Muscle of arm (tissue), 12 donors: ENCODE measurements around the gene MYL6. TPM values are rescaled to one million over a fixed set of nuclear protein-coding genes. Genes with fewer than 3 reads are reported as not detected.

Experiments
- polyA plus RNA-seq, 12 donors: library from polyadenylated mRNA; unstranded; fragments of 120-200 nt; gene quantifications; one replicate each; pipeline ENCODE4 v1.2.1, GENCODE V29; 2013; ENCODE audit not compliant: insufficient read length in 12 of 12

Gene MYL6
- polyA plus RNA-seq, 12 donors: 1,137 to 1,762 (median 1,374) TPM; not detected in 1

Other genes with a start within 250 kb of the MYL6 start
- 10 to 100 TPM in 11 of 12 donors, not detected in 1; 18.2 to 35.9 (median 21.8) TPM for gene PYM1, start 230.5 kb upstream of the MYL6 start, polyA plus RNA-seq
- 100 to 1,000 TPM in 1 of 12 donors, 10 to 100 TPM in 9, not detected in 2; 10.1 to 108 (median 15.3) TPM for gene DGKA, start 227.2 kb upstream of the MYL6 start, polyA plus RNA-seq
- 10 to 100 TPM in 3 of 12 donors, 1 to 10 TPM in 4, under 1 TPM in 3, not detected in 2; 0.58 to 51.6 (median 1.9) TPM for gene PMEL, start 192.3 kb upstream of the MYL6 start, polyA plus RNA-seq
- 10 to 100 TPM in 11 of 12 donors, not detected in 1; 20.1 to 59.4 (median 30.2) TPM for gene CDK2, start 191.5 kb upstream of the MYL6 start, polyA plus RNA-seq
- 100 to 1,000 TPM in 11 of 12 donors, not detected in 1; 115 to 151 (median 130) TPM for gene RAB5B, start 184.3 kb upstream of the MYL6 start, polyA plus RNA-seq
- gene SUOX, start 161.1 kb upstream of the MYL6 start, polyA plus RNA-seq: 10 to 100 TPM in 11 of 12 donors, not detected in 1; 12.0 to 30.1 (median 14.7) TPM
- 10 to 100 TPM in 2 of 12 donors, 1 to 10 TPM in 9, not detected in 1; 6.4 to 18.9 (median 8.8) TPM for gene IKZF4, start 137.3 kb upstream of the MYL6 start, polyA plus RNA-seq
- gene RPS26, start 116.4 kb upstream of the MYL6 start, polyA plus RNA-seq: 100 to 1,000 TPM in 11 of 12 donors, not detected in 1; 101 to 603 (median 433) TPM
- gene ERBB3, start 78.2 kb upstream of the MYL6 start, polyA plus RNA-seq: 1,000 to 10,000 TPM in 1 of 12 donors, 100 to 1,000 TPM in 11; 119 to 2,162 (median 195) TPM
- 100 to 1,000 TPM in 9 of 12 donors, 10 to 100 TPM in 2, not detected in 1; 94.9 to 156 (median 115) TPM for gene PA2G4, start 53.8 kb upstream of the MYL6 start, polyA plus RNA-seq
- gene RPL41, start 41.7 kb upstream of the MYL6 start, polyA plus RNA-seq: over 10,000 TPM in 1 of 12 donors, 1,000 to 10,000 TPM in 11; 2,042 to 11,980 (median 5,603) TPM
- 1 to 10 TPM in 11 of 12 donors, not detected in 1; 3.3 to 8.8 (median 5.0) TPM for gene ZC3H10, start 40.1 kb upstream of the MYL6 start, polyA plus RNA-seq
- 10 to 100 TPM in 11 of 12 donors, not detected in 1; 40.1 to 83.4 (median 75.0) TPM for gene ESYT1, start 30.1 kb upstream of the MYL6 start, polyA plus RNA-seq
- 1,000 to 10,000 TPM in 2 of 12 donors, 100 to 1,000 TPM in 10; 364 to 1,212 (median 828) TPM for gene MYL6B, start 5.8 kb upstream of the MYL6 start, polyA plus RNA-seq
- gene SMARCC2, start 31.1 kb downstream of the MYL6 start, polyA plus RNA-seq: 100 to 1,000 TPM in 1 of 12 donors, 10 to 100 TPM in 10, not detected in 1; 56.4 to 105 (median 65.4) TPM
- gene RNF41, start 63.6 kb downstream of the MYL6 start, polyA plus RNA-seq: 10 to 100 TPM in 11 of 12 donors, not detected in 1; 35.3 to 47.1 (median 41.8) TPM
- gene NABP2, start 66.0 kb downstream of the MYL6 start, polyA plus RNA-seq: 10 to 100 TPM in 11 of 12 donors, not detected in 1; 14.7 to 36.7 (median 17.3) TPM
- gene SLC39A5, start 71.7 kb downstream of the MYL6 start, polyA plus RNA-seq: 10 to 100 TPM in 1 of 12 donors, 1 to 10 TPM in 2, under 1 TPM in 7, not detected in 2; 0.13 to 85.4 (median 0.59) TPM
- gene ANKRD52, start 100.0 kb downstream of the MYL6 start, polyA plus RNA-seq: 10 to 100 TPM in 11 of 12 donors, not detected in 1; 12.6 to 25.2 (median 17.7) TPM
- gene COQ10A, start 108.6 kb downstream of the MYL6 start, polyA plus RNA-seq: 10 to 100 TPM in 11 of 12 donors, not detected in 1; 13.5 to 32.5 (median 17.4) TPM
- gene CS, start 142.0 kb downstream of the MYL6 start, polyA plus RNA-seq: 100 to 1,000 TPM; 136 to 255 (median 226) TPM
- gene CNPY2, start 157.6 kb downstream of the MYL6 start, polyA plus RNA-seq: 10 to 100 TPM in 11 of 12 donors, not detected in 1; 36.5 to 90.7 (median 57.4) TPM
- 10 to 100 TPM in 11 of 12 donors, not detected in 1; 30.5 to 85.6 (median 47.9) TPM for gene PAN2, start 175.6 kb downstream of the MYL6 start, polyA plus RNA-seq
- 1 to 10 TPM in 1 of 12 donors, under 1 TPM in 7, not detected in 4; 0.26 to 2.2 (median 0.58) TPM for gene IL23A, start 180.5 kb downstream of the MYL6 start, polyA plus RNA-seq
- gene STAT2, start 201.7 kb downstream of the MYL6 start, polyA plus RNA-seq: 100 to 1,000 TPM in 2 of 12 donors, 10 to 100 TPM in 9, not detected in 1; 33.4 to 116 (median 56.4) TPM
- under 1 TPM in 3 of 12 donors, not detected in 9; 0.07 to 0.12 (median 0.11) TPM for gene APOF, start 204.5 kb downstream of the MYL6 start, polyA plus RNA-seq